K562 (cell line): ENCODE data around the gene MATN1. TPM values are rescaled to one million over a fixed set of nuclear protein-coding genes. Genes with fewer than 3 reads are reported as not detected.

Experiments used
- CGGBP1 ChIP-seq: fragments of 250-450 bp; sonication (Bioruptor Pico); IDR thresholded peaks from 2 replicates; pipeline ENCODE4 v1.9.0; 2021; ENCODE audit warnings: mild to moderate bottlenecking
- CTCFL ChIP-seq: IDR thresholded peaks from 2 replicates; pipeline ENCODE4 v1.6.1; 2011; ENCODE audit warnings: borderline replicate concordance, low read depth, mild to moderate bottlenecking, moderate library complexity, low read length; ENCODE audit not compliant: insufficient read depth, poor library complexity, severe bottlenecking
- GTF2E2 ChIP-seq: fragments of 200-800 bp; sonication (Bioruptor generic); IDR thresholded peaks from 2 replicates; pipeline ENCODE4 v1.6.1; 2016; ENCODE audit warnings: missing genetic modification characterization, missing compliant biosample characterization
- HES1 ChIP-seq: fragments of 450-650 bp; IDR thresholded peaks from 2 replicates; pipeline ENCODE4 v1.6.1; 2016; ENCODE audit warnings: low read depth, mild to moderate bottlenecking, moderate library complexity
- ZBTB26 ChIP-seq: fragments of 450-650 bp; formaldehyde crosslinking; IDR thresholded peaks from 2 replicates; pipeline ENCODE4 v1.4.0; 2022; ENCODE audit warnings: missing genetic modification characterization
- polyA plus RNA-seq, 8 experiments: library from polyadenylated mRNA; depleted of rRNA in 4 of 8; stranded (reverse) in 5 of 8; unstranded in 3 of 8; fragments of >200 nt; fragmentation: Nextera tagmentation in 2 of 8; fragmentation: Illumina TruSeq in 1 of 8; extraction: Ambion mirVana in 2 of 8; extraction: Trizol in 1 of 8; gene quantifications; 2 replicates each; pipeline versions ENCODE4 v1.2.1 to v1.2.3, GENCODE V29; 2011 to 2014; ENCODE audit warnings: inconsistent platforms in 1 of 8, missing spikeins in 1 of 8
- total RNA-seq, 7 experiments: library from RNA; depleted of rRNA in 6 of 7; stranded (reverse); fragments of >200 nt in 6 of 7; fragmentation: Illumina TruSeq in 2 of 7; extraction: Trizol in 2 of 7; gene quantifications; 2 replicates each; pipeline versions ENCODE4 v1.2.1 to v1.2.3, GENCODE V29; 2011 to 2021; ENCODE audit warnings: low replicate concordance in 1 of 7

The MATN1 gene
- total and polyA plus RNA-seq, 9 of the 15 experiments (the other 6 are each of a cell fraction or from before 2014, with no cell fraction given): 0.10 to 2.3 (median 1.2) TPM

GRCh38 chr1:30751830-30752650 is 28.7 kb upstream of the MATN1 start (continued):
- TF ChIP-seq HES1: no peak
- peak; percentile 2 for TF ChIP-seq CTCFL
- TF ChIP-seq CGGBP1 (CRISPR knock-in tag): no peak
- no peak for TF ChIP-seq ZBTB26 (CRISPR knock-in tag)
- TF ChIP-seq GTF2E2 (tag): no peak
